Activated T-cell treated with anti-CD3 and anti-CD28 coated beads, Interleukin-2, amount 50 U/mL, for 24 hours (primary cell): ENCODE measurements around the gene RSL1D1.

Experiments used
- DNase-seq: peaks from one replicate; pipeline ENCODE4 v3.0.0-alpha.2; 2020
- H3K27ac Mint-ChIP-seq: 2 replicates; pipeline ENCODE4 v1.8.0; 2020; ENCODE audit warnings: mild to moderate bottlenecking, mixed read lengths
- H3K27me3 Mint-ChIP-seq: 2 replicates; pipeline ENCODE4 v1.8.0; 2020; ENCODE audit warnings: mixed read lengths
- H3K36me3 Mint-ChIP-seq: 2 replicates; pipeline ENCODE4 v1.8.0; 2020; ENCODE audit warnings: low read depth, mixed read lengths
- H3K4me1 Mint-ChIP-seq: 2 replicates; pipeline ENCODE4 v1.8.0; 2020; ENCODE audit warnings: low read depth, mixed read lengths
- H3K4me3 Mint-ChIP-seq: 2 replicates; pipeline ENCODE4 v1.8.0; 2020; ENCODE audit warnings: mild to moderate bottlenecking, moderate library complexity, mixed read lengths
- H3K9me3 Mint-ChIP-seq: 2 replicates; pipeline ENCODE4 v1.8.0; 2020; ENCODE audit warnings: mixed read lengths

RSL1D1 gene

GRCh38 chr16:11869353-11870228 lies 18.2 kb upstream of the RSL1D1 start:
- Mint-ChIP-seq H3K4me3 (no peak overlapping the region), H3K27ac (peak overlapping the region; percentile 5), H3K27me3 (no peaks in the 10 kb centered on the region), H3K9me3 (no peaks in the 10 kb centered on the region), H3K4me1 (peaks cover 22% of the 10 kb centered on the region), H3K36me3 (peaks cover 74% of the 10 kb centered on the region)
- DNase-seq = no peak

- Mint-ChIP-seq H3K27ac (peak overlapping the region; percentile 5), H3K4me1 (peaks cover 22% of the 10 kb centered on the region), H3K36me3 (peaks cover 66% of the 10 kb centered on the region), H3K9me3 (no peaks in the 10 kb centered on the region), H3K4me3 (no peak overlapping the region), H3K27me3 (no peaks in the 10 kb centered on the region)
- DNase-seq = no peak
Observed at GRCh38 chr16:11868412-11868980, 17.2 kb upstream of the RSL1D1 start.

GRCh38 chr16:11862489-11862888 lies 11.1 kb upstream of the RSL1D1 start:
- H3K27ac Mint-ChIP-seq = no peak overlapping the region
- H3K9me3 Mint-ChIP-seq = no peaks in the 10 kb centered on the region
- no peaks in the 10 kb centered on the region for H3K27me3 Mint-ChIP-seq
- H3K4me3 Mint-ChIP-seq = no peak overlapping the region
- DNase-seq = no peak
- H3K4me1 Mint-ChIP-seq = peaks cover 20% of the 10 kb centered on the region
- peaks cover 35% of the 10 kb centered on the region for H3K36me3 Mint-ChIP-seq

- Mint-ChIP-seq H3K9me3 (no peaks in the 10 kb centered on the region), H3K27ac (no peak overlapping the region), H3K4me3 (no peak overlapping the region), H3K36me3 (peaks cover 52% of the 10 kb centered on the region), H3K27me3 (no peaks in the 10 kb centered on the region), H3K4me1 (peaks cover 42% of the 10 kb centered on the region)
- DNase-seq = no peak
Observed at GRCh38 chr16:11857161-11857560, 5.8 kb upstream of the RSL1D1 start.

- peak overlapping the region; percentile 100 for H3K4me3 Mint-ChIP-seq
- no peaks in the 10 kb centered on the region for H3K9me3 Mint-ChIP-seq
- H3K36me3 Mint-ChIP-seq = peaks cover 79% of the 10 kb centered on the region
- H3K27me3 Mint-ChIP-seq = no peaks in the 10 kb centered on the region
- peaks cover 63% of the 10 kb centered on the region for H3K4me1 Mint-ChIP-seq
- no peak for DNase-seq
- peak overlapping the region; percentile 97 for H3K27ac Mint-ChIP-seq
Observed at GRCh38 chr16:11852092-11852809, 909 bp upstream of the RSL1D1 start.

- H3K4me3 Mint-ChIP-seq = peak overlapping the region; percentile 76
- no peaks in the 10 kb centered on the region for H3K9me3 Mint-ChIP-seq
- H3K4me1 Mint-ChIP-seq = peaks cover 56% of the 10 kb centered on the region
- H3K27me3 Mint-ChIP-seq = no peaks in the 10 kb centered on the region
- H3K27ac Mint-ChIP-seq = peak overlapping the region; percentile 87
- peaks cover 84% of the 10 kb centered on the region for H3K36me3 Mint-ChIP-seq
- no peak for DNase-seq
Observed at GRCh38 chr16:11848842-11849241, 2.5 kb downstream of the RSL1D1 start.

- no peak for DNase-seq
- H3K4me3 Mint-ChIP-seq = no peak overlapping the region
- peak overlapping the region; percentile 73 for H3K27ac Mint-ChIP-seq
- no peaks in the 10 kb centered on the region for H3K27me3 Mint-ChIP-seq
- H3K36me3 Mint-ChIP-seq = peaks cover 95% of the 10 kb centered on the region
- peaks cover 40% of the 10 kb centered on the region for H3K4me1 Mint-ChIP-seq
- H3K9me3 Mint-ChIP-seq = no peaks in the 10 kb centered on the region
Observed at GRCh38 chr16:11844499-11844898, 6.8 kb downstream of the RSL1D1 start.

- H3K36me3 Mint-ChIP-seq = peaks cover 96% of the 10 kb centered on the region
- peaks cover 34% of the 10 kb centered on the region for H3K4me1 Mint-ChIP-seq
- H3K4me3 Mint-ChIP-seq = no peak overlapping the region
- DNase-seq = no peak
- H3K27me3 Mint-ChIP-seq = no peaks in the 10 kb centered on the region
- no peaks in the 10 kb centered on the region for H3K9me3 Mint-ChIP-seq
- H3K27ac Mint-ChIP-seq = no peak overlapping the region
Observed at GRCh38 chr16:11843861-11844260, 7.5 kb downstream of the RSL1D1 start.

GRCh38 chr16:11843206-11843605 lies 8.1 kb downstream of the RSL1D1 start:
- no peaks in the 10 kb centered on the region for H3K27me3 Mint-ChIP-seq
- peaks cover 27% of the 10 kb centered on the region for H3K4me1 Mint-ChIP-seq
- no peaks in the 10 kb centered on the region for H3K9me3 Mint-ChIP-seq
- no peak overlapping the region for H3K27ac Mint-ChIP-seq
- H3K36me3 Mint-ChIP-seq = peaks cover 96% of the 10 kb centered on the region
- no peak for DNase-seq
- no peak overlapping the region for H3K4me3 Mint-ChIP-seq

GRCh38 chr16:11841026-11841425 lies 10.3 kb downstream of the RSL1D1 start:
- peaks cover 13% of the 10 kb centered on the region for H3K4me1 Mint-ChIP-seq
- no peak for DNase-seq
- H3K27ac Mint-ChIP-seq = no peak overlapping the region
- H3K4me3 Mint-ChIP-seq = no peak overlapping the region
- H3K27me3 Mint-ChIP-seq = no peaks in the 10 kb centered on the region
- H3K36me3 Mint-ChIP-seq = peaks cover 97% of the 10 kb centered on the region
- no peaks in the 10 kb centered on the region for H3K9me3 Mint-ChIP-seq

- no peaks in the 10 kb centered on the region for H3K27me3 Mint-ChIP-seq
- no peak overlapping the region for H3K4me3 Mint-ChIP-seq
- H3K4me1 Mint-ChIP-seq = no peaks in the 10 kb centered on the region
- peaks cover 61% of the 10 kb centered on the region for H3K36me3 Mint-ChIP-seq
- no peaks in the 10 kb centered on the region for H3K9me3 Mint-ChIP-seq
- DNase-seq = no peak
- H3K27ac Mint-ChIP-seq = no peak overlapping the region
Observed at GRCh38 chr16:11836650-11837244, 14.6 kb downstream of the RSL1D1 start.

- Mint-ChIP-seq H3K9me3 (no peaks in the 10 kb centered on the region), H3K27ac (no peak overlapping the region), H3K4me3 (no peak overlapping the region), H3K27me3 (no peaks in the 10 kb centered on the region), H3K36me3 (peaks cover 54% of the 10 kb centered on the region), H3K4me1 (no peaks in the 10 kb centered on the region)
- DNase-seq = no peak
Observed at GRCh38 chr16:11835891-11836649, 15.3 kb downstream of the RSL1D1 start.

- H3K9me3 Mint-ChIP-seq = no peaks in the 10 kb centered on the region
- no peak overlapping the region for H3K27ac Mint-ChIP-seq
- peaks cover 47% of the 10 kb centered on the region for H3K36me3 Mint-ChIP-seq
- H3K4me3 Mint-ChIP-seq = no peak overlapping the region
- no peaks in the 10 kb centered on the region for H3K27me3 Mint-ChIP-seq
- no peak for DNase-seq
- no peaks in the 10 kb centered on the region for H3K4me1 Mint-ChIP-seq
Observed at GRCh38 chr16:11835309-11835708, 16.0 kb downstream of the RSL1D1 start.
